GM12878 (cell line): Measurements from ENCODE around the gene CACNA1E. TPM values are rescaled to one million over a fixed set of nuclear protein-coding genes. Genes with fewer than 3 reads are reported as not detected.
A peak's percentile ranks its signal among the peaks of the same experiment; 100 is the strongest.

Experiments used
- ATAC-seq: fragments of 200-7000 bp; cut with Tn5 transposase; 3 replicates; pipeline ENCODE4 v1.9.1; 2020; ENCODE audit warnings: mild to moderate bottlenecking, moderate library complexity
- BruUV-seq: library from RNA; stranded (reverse); fragments of 400-500 nt; replicated peaks from 2 replicates; lab custom pipeline; 2021; lab: Mats Ljungman, UMichigan
- CTCF ChIA-PET: fragments of 300-600 bp; sonication (Branson Sonifier 250); formaldehyde crosslinking; extraction: SDS; loops from one replicate; lab custom pipeline; 2021; ENCODE audit warnings: inconsistent platforms; lab: Yijun Ruan, JAX
- POLR2A ChIA-PET: fragments of 350-600 bp; formaldehyde crosslinking; extraction: SDS; loops from one replicate; lab custom pipeline; 2021; ENCODE audit warnings: inconsistent platforms; lab: Charles Lee
- RAD21 ChIA-PET: fragments of 300-600 bp; sonication (Branson Sonifier 250); formaldehyde crosslinking; loops from one replicate; lab custom pipeline; 2023; ENCODE audit warnings: antibody characterized with exemption; ENCODE audit not compliant: unreplicated experiment; lab: Charles Lee
- SMC1A ChIA-PET: fragments of 300-600 bp; sonication (Branson Sonifier 250); formaldehyde crosslinking; loops from one replicate; lab custom pipeline; 2023; ENCODE audit not compliant: unreplicated experiment, uncharacterized antibody; lab: Charles Lee
- DNase-seq: peaks from one replicate; pipeline ENCODE4 v3.0.0-alpha.2; 2011; ENCODE audit warnings: low read depth, low spot score
- FAIRE-seq: peaks from 3 replicates; lab custom pipeline; 2011; peaks lifted over from hg19 to GRCh38; lab: Jason Lieb, UNC
- H2AFZ ChIP-seq: 2 replicates; pipeline ENCODE4 v1.6.0; 2011; ENCODE audit warnings: low read depth, low read length, control low read depth; ENCODE audit not compliant: control insufficient read depth
- H3K27ac ChIP-seq: 2 replicates; pipeline ENCODE4 v1.5.1; 2011; ENCODE audit warnings: control low read depth; ENCODE audit not compliant: control insufficient read depth, insufficient read depth
- H3K27me3 ChIP-seq, 2 experiments: replicated peaks in 1 of 2; 2 replicates each; pipeline versions ENCODE4 v1.6.0 to v1.6.1; 2011; ENCODE audit warnings: low read length in 1 of 2; ENCODE audit not compliant: control insufficient read depth in 2 of 2, insufficient read depth in 2 of 2
- H3K36me3 ChIP-seq, 2 experiments: 2 replicates each; pipeline ENCODE4 v1.5.1; 2011; ENCODE audit warnings: low read length in 1 of 2; ENCODE audit not compliant: control insufficient read depth in 2 of 2, insufficient read depth in 2 of 2
- H3K4me1 ChIP-seq: 2 replicates; pipeline ENCODE4 v1.6.1; 2011; ENCODE audit warnings: mild to moderate bottlenecking, low read length, moderate library complexity, mixed read lengths; ENCODE audit not compliant: control insufficient read depth, insufficient read depth
- H3K4me2 ChIP-seq: 2 replicates; pipeline ENCODE4 v1.6.0; 2011; ENCODE audit warnings: control low read depth; ENCODE audit not compliant: control insufficient read depth, insufficient read depth
- H3K4me3 ChIP-seq: fragments of 200-600 bp; sonication (generic); 2 replicates; pipeline ENCODE4 v1.5.1; 2016
- H3K79me2 ChIP-seq: 2 replicates; pipeline ENCODE4 v1.6.0; 2011; ENCODE audit warnings: low read length; ENCODE audit not compliant: control insufficient read depth, insufficient read depth
- H3K9ac ChIP-seq: 2 replicates; pipeline ENCODE4 v1.8.0; 2011; ENCODE audit warnings: low read length, control low read depth, mixed read lengths; ENCODE audit not compliant: control insufficient read depth, insufficient read depth
- H3K9me3 ChIP-seq: replicated peaks from 3 replicates; pipeline ENCODE4 v1.5.1; 2011; ENCODE audit warnings: mild to moderate bottlenecking, low read length; ENCODE audit not compliant: control insufficient read depth, insufficient read depth
- H4K20me1 ChIP-seq: 2 replicates; pipeline ENCODE4 v1.6.0; 2011; ENCODE audit not compliant: control insufficient read depth, insufficient read depth
- EP300 ChIP-seq, 2 experiments: fragments of 150-350 bp in 1 of 2; IDR thresholded peaks; 2 replicates each; pipeline ENCODE4 v1.6.1; 2011 to 2012; ENCODE audit warnings: low read depth in 2 of 2, low read length in 2 of 2, borderline replicate concordance in 1 of 2, improper control_type of control experiment in 1 of 2, inconsistent platforms in 1 of 2; ENCODE audit not compliant: control insufficient read depth in 1 of 2
- IRF4 ChIP-seq: IDR thresholded peaks from 2 replicates; pipeline ENCODE4 v1.6.1; 2011; ENCODE audit warnings: low read depth, low read length
- JUNB ChIP-seq: IDR thresholded peaks from 2 replicates; pipeline ENCODE4 v1.6.1; 2016; ENCODE audit warnings: antibody characterized with exemption, mild to moderate bottlenecking
- PAX5 ChIP-seq: IDR thresholded peaks from 2 replicates; pipeline ENCODE4 v1.6.1; 2011; ENCODE audit warnings: low read depth, low read length, borderline replicate concordance
- RBBP5 ChIP-seq: fragments of 200-600 bp; sonication (generic); conservative IDR thresholded peaks from 2 replicates; pipeline ENCODE4 v1.6.1; 2016
- RFX5 ChIP-seq: IDR thresholded peaks from 2 replicates; pipeline ENCODE4 v1.6.1; 2011; ENCODE audit warnings: low read depth, low read length, improper control_type of control experiment
- TCF12 ChIP-seq: IDR thresholded peaks from 2 replicates; pipeline ENCODE4 v1.6.1; 2011; ENCODE audit warnings: low read depth, mild to moderate bottlenecking, low read length
- ZNF622 ChIP-seq: fragments of 450-650 bp; IDR thresholded peaks from 2 replicates; pipeline ENCODE4 v1.6.1; 2017; ENCODE audit warnings: mild to moderate bottlenecking, inconsistent platforms
- WGBS: methylation state at CpG from one replicate; pipeline ENCODE4 v1.1.6; 2016; ENCODE audit warnings: low lambda C conversion rate; ENCODE audit not compliant: insufficient replicate concordance, insufficient coverage; ENCODE audit errors: missing lambda C conversion rate; 5-methylcytosine and 5-hydroxymethylcytosine counted together
- in situ Hi-C: fragments of 300-500 bp; cut with MboI; formaldehyde crosslinking; loops from 9 replicates; pipeline ENCODE4 v1.14.3; 2018; ENCODE audit warnings: mixed read lengths
- intact Hi-C: fragments of 100-400 bp; cut with micrococcal nuclease; formaldehyde crosslinking; loops from one replicate; pipeline ENCODE4 v1.14.2; 2022; ENCODE audit not compliant: unreplicated experiment
- polyA plus RNA-seq, 11 experiments: library from polyadenylated mRNA; depleted of rRNA in 4 of 11; unstranded in 6 of 11; stranded (reverse) in 5 of 11; fragments of >200 nt; fragmentation: Nextera tagmentation in 4 of 11; fragmentation: Illumina TruSeq in 1 of 11; extraction: Ambion mirVana in 4 of 11; extraction: Trizol in 1 of 11; gene quantifications; 1 replicate in 1 of 11; 2 replicates in 10 of 11; pipeline versions ENCODE4 v1.2.1 to v1.2.3, GENCODE V29; 2011 to 2016; ENCODE audit warnings: inconsistent platforms in 2 of 11, missing spikeins in 2 of 11, low read depth in 1 of 11
- total RNA-seq, 4 experiments: library from RNA; depleted of rRNA in 3 of 4; stranded (reverse); fragments of >200 nt in 3 of 4; fragmentation: Illumina TruSeq in 1 of 4; extraction: Trizol in 1 of 4; gene quantifications; 2 replicates each; pipeline versions ENCODE4 v1.2.1 to v1.2.3, GENCODE V29; 2013 to 2021
- TF ChIP-seq, protein P1 (sequence below): fragments of 450-650 bp; IDR thresholded peaks from 2 replicates; pipeline ENCODE4 v1.6.1; 2018; ENCODE audit warnings: mild to moderate bottlenecking, low read depth, moderate library complexity; ENCODE audit not compliant: partially characterized antibody
- TF ChIP-seq, protein P2 (sequence below): fragments of 450-650 bp; IDR thresholded peaks from 2 replicates; pipeline ENCODE4 v1.6.1; 2017; ENCODE audit warnings: low read depth, mild to moderate bottlenecking, moderate library complexity

The CACNA1E gene
- total and polyA plus RNA-seq, 10 of the 15 experiments (the other 5 are each of a cell fraction or from before 2014, with no cell fraction given): 0.57 to 22.0 (median 8.5) TPM

DNA sequence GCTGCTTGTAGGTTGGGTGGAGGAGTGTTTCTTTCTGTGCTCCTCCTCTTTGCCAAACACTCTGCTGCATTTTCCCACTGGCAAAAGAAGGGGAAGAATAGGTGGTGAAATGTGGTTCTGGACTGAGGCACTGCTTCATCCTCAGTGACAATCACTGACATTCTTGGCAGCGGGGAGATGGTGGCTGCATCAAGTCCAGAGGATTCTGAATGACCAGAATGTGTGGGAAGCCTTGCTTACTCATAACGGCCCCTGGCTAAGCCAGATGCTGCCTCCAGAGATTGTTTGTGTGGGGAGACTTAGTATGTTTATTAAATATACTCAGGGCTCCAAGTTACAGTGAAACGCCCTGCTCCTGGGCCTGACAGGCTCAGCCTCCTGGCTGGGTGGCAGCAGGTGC, 160.3 kb downstream of the CACNA1E start:
- H4K20me1 ChIP-seq: no peaks in the 10 kb centered on the region
- CTCF ChIA-PET: no interaction called here
- DNase-seq (no peak), ATAC-seq (no peak), FAIRE-seq (no peak)
- no peaks in the 10 kb centered on the region for H3K79me2 ChIP-seq
- RAD21 ChIA-PET: no interaction called here
- intact Hi-C loops (no loop called here), in situ Hi-C loops (no loop called here)
- no peak overlapping the region for H3K9ac ChIP-seq
- peaks cover 0 to 7% of the 10 kb centered on the region in 2 experiments; a peak in 3 of 4 replicates for H3K36me3 ChIP-seq
- H3K9me3 ChIP-seq: no peaks in the 10 kb centered on the region
- BruUV-seq: no TSS peak
- no peak overlapping the region for H3K4me2 ChIP-seq
- POLR2A ChIA-PET: no interaction called here
- no peaks in the 10 kb centered on the region for H3K27me3 ChIP-seq
- 25% methylated on average over 3 of the region's 3 CpGs for WGBS
- no peak overlapping the region for H2AFZ ChIP-seq
- no peak overlapping the region for H3K4me3 ChIP-seq
- SMC1A ChIA-PET: interaction anchor here (1.2 kb wide), 1 partner anchor 411 kb away, joined by 3 read pairs; no protein-coding TSS in a partner anchor
- no peaks in the 10 kb centered on the region; the same call in 1 of the 2 replicates for H3K4me1 ChIP-seq
- H3K27ac ChIP-seq: no peak overlapping the region
- no peak for TF ChIP-seq PAX5
- no peak for TF ChIP-seq RFX5
- no peak for TF ChIP-seq EP300 (IDR thresholded peaks at IDR 0.05; ENCODE audit: borderline replicate concordance in 1 of 2, control insufficient read depth in 1 of 2, low read depth in 2 of 2, low read length in 2 of 2)
- TF ChIP-seq JUNB: peak; percentile 42

- BruUV-seq: no TSS peak
- no peak for DNase-seq
- in situ Hi-C loops: no loop called here
- no peak overlapping the region for H2AFZ ChIP-seq
- H3K4me1 ChIP-seq: no peaks in the 10 kb centered on the region; the same call in 1 of the 2 replicates
- WGBS: 71% methylated on average over 5 of the region's 5 CpGs
- no peak overlapping the region for H3K27ac ChIP-seq
- no peak overlapping the region for H3K4me2 ChIP-seq
- SMC1A ChIA-PET: interaction anchor here (1.6 kb wide), 1 partner anchor 113 kb away, joined by 4 read pairs; no protein-coding TSS in a partner anchor
- no peaks in the 10 kb centered on the region for H4K20me1 ChIP-seq
- no peak for FAIRE-seq
- CTCF ChIA-PET: no interaction called here
- no peak overlapping the region for H3K4me3 ChIP-seq
- no peaks in the 10 kb centered on the region for H3K9me3 ChIP-seq
- ATAC-seq: no peak
- POLR2A ChIA-PET: no interaction called here
- H3K36me3 ChIP-seq: peaks cover 0 to 7% of the 10 kb centered on the region in 2 experiments; a peak in 3 of 4 replicates
- intact Hi-C loops: no loop called here
- H3K79me2 ChIP-seq: no peaks in the 10 kb centered on the region
- RAD21 ChIA-PET: interaction anchor here (1.0 kb wide), 1 partner anchor 167 kb away, joined by 3 read pairs; no protein-coding TSS in a partner anchor
- no peak overlapping the region for H3K9ac ChIP-seq
- no peaks in the 10 kb centered on the region for H3K27me3 ChIP-seq
- TF ChIP-seq, protein P1, sequence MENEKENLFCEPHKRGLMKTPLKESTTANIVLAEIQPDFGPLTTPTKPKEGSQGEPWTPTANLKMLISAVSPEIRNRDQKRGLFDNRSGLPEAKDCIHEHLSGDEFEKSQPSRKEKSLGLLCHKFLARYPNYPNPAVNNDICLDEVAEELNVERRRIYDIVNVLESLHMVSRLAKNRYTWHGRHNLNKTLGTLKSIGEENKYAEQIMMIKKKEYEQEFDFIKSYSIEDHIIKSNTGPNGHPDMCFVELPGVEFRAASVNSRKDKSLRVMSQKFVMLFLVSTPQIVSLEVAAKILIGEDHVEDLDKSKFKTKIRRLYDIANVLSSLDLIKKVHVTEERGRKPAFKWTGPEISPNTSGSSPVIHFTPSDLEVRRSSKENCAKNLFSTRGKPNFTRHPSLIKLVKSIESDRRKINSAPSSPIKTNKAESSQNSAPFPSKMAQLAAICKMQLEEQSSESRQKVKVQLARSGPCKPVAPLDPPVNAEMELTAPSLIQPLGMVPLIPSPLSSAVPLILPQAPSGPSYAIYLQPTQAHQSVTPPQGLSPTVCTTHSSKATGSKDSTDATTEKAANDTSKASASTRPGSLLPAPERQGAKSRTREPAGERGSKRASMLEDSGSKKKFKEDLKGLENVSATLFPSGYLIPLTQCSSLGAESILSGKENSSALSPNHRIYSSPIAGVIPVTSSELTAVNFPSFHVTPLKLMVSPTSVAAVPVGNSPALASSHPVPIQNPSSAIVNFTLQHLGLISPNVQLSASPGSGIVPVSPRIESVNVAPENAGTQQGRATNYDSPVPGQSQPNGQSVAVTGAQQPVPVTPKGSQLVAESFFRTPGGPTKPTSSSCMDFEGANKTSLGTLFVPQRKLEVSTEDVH: no peak
- no peak for TF ChIP-seq IRF4
- TF ChIP-seq, protein P2, sequence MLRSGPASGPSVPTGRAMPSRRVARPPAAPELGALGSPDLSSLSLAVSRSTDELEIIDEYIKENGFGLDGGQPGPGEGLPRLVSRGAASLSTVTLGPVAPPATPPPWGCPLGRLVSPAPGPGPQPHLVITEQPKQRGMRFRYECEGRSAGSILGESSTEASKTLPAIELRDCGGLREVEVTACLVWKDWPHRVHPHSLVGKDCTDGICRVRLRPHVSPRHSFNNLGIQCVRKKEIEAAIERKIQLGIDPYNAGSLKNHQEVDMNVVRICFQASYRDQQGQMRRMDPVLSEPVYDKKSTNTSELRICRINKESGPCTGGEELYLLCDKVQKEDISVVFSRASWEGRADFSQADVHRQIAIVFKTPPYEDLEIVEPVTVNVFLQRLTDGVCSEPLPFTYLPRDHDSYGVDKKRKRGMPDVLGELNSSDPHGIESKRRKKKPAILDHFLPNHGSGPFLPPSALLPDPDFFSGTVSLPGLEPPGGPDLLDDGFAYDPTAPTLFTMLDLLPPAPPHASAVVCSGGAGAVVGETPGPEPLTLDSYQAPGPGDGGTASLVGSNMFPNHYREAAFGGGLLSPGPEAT: no peak
- TF ChIP-seq TCF12: no peak
- no peak for TF ChIP-seq ZNF622
- no peak for TF ChIP-seq RBBP5
Measured at GRCh38 chr1:181645171-181645570, 161.9 kb downstream of the CACNA1E start.
